GM18909 (cell line): ENCODE data around the gene CHRNA10.

Source experiments
- ATAC-seq: cut with Tn5 transposase; IDR thresholded peaks from one replicate; pipeline ENCODE4 v1.9.1; 2021; ENCODE audit warnings: mild to moderate bottlenecking; ENCODE audit not compliant: unreplicated experiment, poor library complexity

The CHRNA10 gene

DNA sequence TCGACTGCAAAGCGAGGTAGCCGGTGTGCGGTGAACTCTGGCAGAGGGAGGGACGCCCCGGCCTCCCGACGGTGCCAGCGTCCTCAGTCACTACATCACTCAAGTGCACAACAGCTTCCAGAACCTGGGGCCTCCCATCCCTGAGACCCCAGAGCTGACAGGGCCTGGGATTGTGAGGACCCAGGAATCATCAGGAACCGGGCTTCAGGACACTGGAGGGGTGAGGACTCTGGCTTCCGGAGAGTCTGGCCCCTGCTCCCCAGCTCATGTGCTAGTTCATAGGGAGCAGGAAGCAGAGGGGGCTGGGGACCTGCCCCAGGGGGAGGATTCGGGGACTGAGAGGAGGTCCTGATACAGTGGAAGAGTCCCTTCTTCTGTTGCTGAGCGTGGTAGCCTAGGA lies 34.0 kb downstream of the CHRNA10 start:
- no peak for ATAC-seq

DNA sequence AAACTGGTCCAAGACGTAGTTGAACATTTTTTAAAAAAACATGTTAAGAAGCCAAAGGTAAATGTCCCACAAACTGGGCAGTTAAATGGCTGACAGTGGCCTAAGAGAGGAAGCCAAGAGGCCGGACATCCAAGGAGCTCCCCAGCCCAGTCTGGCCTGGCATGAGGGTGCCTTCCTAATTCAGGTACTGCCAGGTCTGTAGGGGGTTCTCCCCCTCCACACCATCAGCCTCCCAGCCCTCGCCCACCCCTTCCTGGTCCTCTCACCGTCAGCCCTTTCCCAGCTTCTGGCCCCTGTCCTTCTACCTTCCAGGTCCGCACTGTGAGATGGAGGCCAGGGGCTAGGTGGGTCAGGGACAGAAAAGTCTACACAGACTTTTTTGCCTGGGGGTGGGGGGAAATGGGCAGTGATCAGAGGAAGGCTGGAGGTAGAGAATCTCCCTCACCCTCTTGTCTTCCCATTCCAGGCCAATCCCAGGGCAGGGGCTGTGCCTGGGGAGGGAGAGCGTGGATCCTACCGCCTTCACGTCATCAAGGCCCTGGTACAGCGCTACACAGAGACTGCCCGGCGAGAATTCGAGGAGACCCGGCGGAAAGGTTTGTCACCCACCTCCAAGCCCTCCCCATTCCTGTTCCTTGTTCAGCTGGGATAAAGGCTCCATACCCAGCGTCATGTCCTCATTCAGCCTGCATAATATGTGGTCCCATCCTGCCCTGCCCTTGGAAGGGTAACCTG lies 35.4 kb downstream of the CHRNA10 start:
- ATAC-seq = no peak

DNA sequence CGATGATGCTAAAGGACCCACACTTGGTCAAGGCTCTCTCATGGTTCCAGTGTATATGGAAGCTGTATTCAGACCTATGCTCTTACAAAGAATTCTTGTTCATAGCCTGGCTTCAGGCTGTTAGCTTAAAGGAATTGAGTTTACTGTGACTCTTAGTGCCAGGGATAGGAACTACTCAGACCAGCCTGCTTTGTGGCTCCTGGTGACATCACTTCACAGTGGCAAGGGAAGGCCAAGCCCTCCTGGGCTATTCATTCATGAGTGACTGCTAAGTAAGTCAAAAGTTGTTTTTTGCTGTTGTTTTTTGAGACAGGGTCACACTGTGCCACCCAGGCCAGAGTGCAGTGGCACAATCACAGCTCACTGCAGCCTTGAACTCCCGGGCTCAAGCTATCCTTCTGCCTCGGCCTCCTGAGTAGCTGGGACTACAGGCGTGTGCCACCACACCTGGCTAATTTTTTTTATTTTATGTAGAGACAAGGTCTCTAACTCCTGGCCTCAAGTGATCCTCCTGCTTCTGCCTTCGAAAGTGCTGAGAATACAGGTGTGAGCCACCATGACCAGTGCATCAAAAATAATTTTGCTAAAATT lies 39.0 kb downstream of the CHRNA10 start:
- no peak for ATAC-seq

DNA sequence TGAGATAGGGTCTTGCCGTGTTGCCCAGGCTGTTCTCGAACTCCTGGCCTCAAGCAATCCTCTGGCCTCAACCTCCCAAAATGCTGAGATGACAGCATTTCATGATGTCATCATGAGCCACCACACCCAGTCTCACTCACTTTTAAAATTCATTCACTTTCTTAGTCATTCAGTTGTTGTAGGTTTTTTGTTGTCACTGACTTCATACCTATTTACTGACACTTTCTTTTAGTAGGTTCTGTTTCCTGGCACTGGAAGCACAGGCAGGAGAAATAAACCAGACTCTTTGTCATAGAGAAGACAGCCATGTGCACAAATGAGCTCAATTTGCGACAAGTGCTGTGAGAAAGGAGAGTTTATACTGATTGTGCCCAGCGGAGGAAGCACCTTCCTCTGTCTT lies 39.9 kb downstream of the CHRNA10 start:
- no peak for ATAC-seq

DNA sequence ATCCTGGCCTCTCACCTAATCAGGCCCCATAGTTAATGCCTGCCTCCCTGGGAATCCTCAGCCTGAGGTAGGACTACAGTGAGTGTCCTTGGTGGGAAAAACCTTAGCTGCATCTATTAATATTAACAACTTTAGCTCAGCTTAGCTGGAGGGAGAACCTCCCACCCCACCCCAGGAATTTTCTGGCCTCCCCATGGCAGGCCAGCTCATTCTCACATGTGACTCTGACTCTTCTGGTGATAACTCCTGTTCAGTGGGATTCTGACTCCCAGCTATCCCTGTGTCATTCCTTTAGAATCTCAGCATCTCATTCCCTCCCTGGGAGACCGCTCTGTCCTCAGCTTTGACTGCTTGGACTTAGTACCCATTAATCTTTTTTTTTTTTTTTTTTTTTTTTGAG lies 43.9 kb downstream of the CHRNA10 start:
- ATAC-seq = no peak

DNA sequence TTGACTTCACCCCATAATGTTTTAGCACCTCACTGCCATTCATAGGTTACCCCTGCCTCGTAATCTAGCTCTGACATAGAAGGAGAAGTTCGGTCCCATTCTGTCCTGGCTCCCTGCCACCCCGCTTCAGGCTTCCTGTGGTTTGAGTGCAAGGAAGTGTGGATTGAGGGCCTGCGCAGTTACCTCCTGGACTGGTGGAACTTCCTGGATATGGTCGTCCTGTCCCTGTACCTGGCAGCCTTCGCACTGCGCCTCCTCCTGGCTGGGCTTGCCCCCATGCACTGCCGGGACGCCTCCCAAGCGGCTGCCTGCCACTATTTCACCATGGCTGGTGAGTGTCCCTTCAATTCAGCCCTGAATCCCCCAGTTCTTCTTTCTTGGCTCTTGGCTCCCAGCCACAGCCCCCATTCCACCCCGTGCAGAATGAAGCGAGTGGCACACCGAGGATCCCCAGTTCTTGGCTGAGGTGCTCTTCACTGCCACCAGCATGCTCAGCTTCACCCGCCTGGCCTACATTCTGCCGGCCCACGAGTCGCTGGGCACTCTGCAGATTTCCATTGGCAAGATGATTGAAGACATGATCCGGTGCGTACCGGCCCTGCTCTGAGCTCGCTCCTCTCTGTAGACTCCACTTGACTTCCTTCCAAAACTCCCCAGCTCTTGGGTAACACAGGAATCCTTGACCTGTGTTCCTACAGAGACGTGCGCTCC lies 44.8 kb downstream of the CHRNA10 start:
- ATAC-seq = no peak

DNA sequence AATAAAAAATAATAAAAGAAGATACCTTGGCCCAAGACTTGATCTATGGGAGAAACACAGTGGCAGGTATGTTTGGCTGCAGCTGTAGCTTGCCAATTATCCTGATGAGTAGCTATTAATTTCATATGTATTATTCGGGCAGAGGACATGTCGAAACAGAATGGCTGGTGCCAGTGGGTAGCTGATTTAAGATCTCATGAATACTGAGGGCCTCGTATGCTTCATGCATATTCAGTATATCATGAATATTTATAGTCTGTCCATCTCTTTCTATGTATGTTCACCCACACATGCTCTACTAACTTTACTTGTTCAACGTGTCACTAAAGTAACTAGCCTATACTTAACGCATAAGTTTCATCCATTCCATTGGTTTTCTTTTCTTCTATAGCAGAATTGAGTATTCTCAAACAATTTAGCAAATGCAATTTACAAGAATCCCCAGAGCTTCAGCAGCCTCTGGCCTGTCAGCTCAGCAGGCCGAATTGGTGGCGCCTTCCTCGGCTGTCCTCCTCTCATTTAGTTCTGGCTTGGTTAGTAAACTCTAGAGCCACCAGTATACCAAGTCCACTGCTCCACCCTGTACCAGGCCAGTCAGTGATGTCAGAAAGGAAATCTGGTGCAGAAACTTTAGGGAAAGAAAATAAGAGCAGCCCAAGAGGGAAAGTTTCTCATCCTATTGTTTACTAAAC lies 47.3 kb downstream of the CHRNA10 start:
- ATAC-seq = no peak

DNA sequence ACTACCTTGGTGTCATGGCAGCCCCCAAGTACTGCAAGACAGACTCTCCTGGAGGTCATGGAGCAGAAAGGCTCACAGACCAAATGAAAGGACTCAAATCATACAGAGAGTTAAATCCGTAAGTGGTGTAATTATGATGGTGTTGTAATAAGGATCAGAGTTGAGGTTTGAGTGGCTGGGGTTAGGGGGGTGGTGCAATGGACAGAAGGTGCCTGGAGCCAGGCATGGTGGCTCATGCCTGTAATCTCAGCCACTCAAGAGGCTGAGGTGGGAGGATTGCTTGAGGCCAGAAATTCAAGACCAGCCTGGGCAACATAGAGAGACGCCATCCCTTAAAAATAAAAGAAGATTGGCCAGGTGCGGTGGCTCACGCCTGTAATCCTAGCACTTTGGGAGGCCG lies 48.1 kb downstream of the CHRNA10 start:
- ATAC-seq = no peak

DNA sequence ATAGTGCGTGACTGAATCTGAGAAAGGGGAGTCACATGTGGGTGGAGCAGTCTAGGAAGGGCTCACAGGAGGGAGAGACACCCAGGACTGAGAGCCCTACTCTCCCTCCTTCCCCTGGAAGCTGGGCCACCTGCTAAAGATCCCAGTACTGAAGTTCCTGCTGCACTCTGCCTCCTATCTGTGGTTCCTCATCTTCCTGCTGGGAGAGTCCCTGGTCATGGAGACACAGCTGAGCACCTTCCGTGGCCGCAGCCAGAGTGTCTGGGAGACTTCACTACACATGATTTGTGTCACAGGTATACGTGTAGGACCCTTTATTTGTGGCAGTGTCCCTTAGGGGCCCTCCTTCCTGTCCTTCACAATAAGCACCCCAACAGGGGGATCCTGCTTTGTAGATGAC lies 48.7 kb downstream of the CHRNA10 start:
- ATAC-seq = no peak

DNA sequence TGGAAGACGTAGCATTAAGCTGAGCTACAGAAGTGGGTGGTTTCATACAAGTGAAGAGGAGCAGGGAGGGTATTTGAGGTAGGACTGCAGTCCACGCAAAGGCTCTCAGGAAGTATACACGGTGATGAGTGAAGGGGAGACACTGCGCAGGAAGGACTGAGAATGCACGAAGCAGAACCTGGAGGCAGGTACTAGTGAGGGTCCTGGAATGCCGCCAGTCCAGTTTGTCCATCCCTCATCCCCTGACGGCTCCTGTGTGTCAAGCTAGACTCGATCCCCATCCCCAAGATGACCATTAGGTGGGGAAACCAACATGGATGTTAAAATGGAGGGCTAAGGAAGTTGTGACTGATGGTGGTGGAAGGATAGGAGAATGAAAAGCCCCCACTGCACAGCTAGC lies 53.2 kb downstream of the CHRNA10 start:
- no peak for ATAC-seq

DNA sequence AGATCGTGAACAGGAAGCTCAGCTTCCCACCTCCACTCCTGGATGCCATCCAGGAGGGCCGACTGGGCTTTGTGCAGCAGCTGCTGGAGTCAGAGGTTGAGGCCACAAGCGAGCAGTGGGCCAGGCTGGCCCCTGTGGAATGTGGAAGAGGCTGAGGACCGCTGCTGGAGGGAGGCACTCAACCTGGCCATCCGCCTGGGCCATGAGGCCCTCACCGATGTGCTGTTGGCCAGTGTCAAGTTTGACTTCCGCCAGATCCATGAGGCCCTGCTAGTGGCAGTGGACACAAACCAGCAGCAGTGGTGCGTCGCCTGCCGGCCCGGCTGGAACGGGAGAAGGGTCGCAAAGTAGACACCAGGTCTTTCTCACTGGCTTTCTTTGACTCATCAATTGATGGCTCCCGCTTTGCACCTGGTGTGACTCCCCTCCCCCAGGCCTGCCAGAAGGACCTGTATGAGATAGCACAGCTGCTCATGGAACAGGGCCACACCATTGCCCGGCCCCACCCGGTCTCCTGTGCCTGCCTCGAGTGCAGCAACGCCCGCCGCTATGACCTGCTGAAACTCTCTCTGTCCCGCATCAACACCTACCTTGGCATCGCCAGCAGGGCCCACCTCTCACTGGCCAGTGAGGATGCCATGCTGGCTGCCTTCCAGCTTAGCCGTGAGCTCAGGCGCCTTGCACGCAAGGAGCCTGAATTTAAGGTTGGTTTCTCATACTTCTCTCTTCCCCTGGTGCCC lies 54.3 kb downstream of the CHRNA10 start:
- no peak for ATAC-seq

DNA sequence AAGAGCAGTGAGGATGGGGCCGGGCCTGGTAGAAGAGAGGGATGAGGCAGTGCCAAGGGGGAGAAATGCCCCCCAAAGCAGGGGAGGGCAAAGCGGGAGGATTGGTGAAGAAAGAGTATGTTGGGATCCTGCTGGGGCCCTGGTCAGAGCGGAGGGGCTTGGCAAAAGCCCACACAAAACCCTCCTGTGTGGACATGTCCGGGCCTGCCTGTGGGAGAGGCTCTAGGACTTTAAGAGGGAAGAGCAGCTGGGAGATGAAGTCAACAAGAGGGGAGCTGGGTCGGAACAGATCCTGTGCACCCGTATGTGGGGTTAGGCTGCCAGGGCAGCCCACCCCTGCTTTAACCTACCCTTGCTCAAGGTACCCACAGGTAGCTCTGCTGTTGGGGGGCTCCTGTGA lies 55.2 kb downstream of the CHRNA10 start:
- ATAC-seq = no peak
